PC-3 (cell line): ENCODE data around the gene LIF. TPM values are rescaled to one million over a fixed set of nuclear protein-coding genes. Genes with fewer than 3 reads are reported as not detected.

Experiments
- ATAC-seq: fragments of 200-7000 bp; cut with Tn5 transposase; 2 replicates; pipeline ENCODE4 v1.9.1; 2020; ENCODE audit warnings: mild to moderate bottlenecking, moderate library complexity
- BruUV-seq: library from RNA; stranded (reverse); fragments of 400-500 nt; replicated peaks from 2 replicates; lab custom pipeline; 2021; lab: Mats Ljungman, UMichigan
- CTCF ChIA-PET: fragments of 300-600 bp; sonication (Branson Sonifier 250); formaldehyde crosslinking; loops from one replicate; lab custom pipeline; 2022; ENCODE audit warnings: antibody characterized with exemption; lab: Charles Lee
- POLR2A ChIA-PET: fragments of 300-600 bp; sonication (Branson Sonifier 250); formaldehyde crosslinking; loops from one replicate; lab custom pipeline; 2022; ENCODE audit warnings: antibody characterized with exemption; ENCODE audit not compliant: unreplicated experiment; lab: Charles Lee
- DNase-seq: peaks from one replicate; pipeline ENCODE4 v3.0.0-alpha.2; 2015
- H2AFZ ChIP-seq: fragments of 300-600 bp; sonication (generic); 2 replicates; pipeline ENCODE4 v1.6.0; 2016; ENCODE audit warnings: antibody characterized with exemption, low read length
- H3F3A ChIP-seq: fragments of 300-600 bp; sonication (generic); one replicate; pipeline ENCODE4 v1.6.0; 2017; ENCODE audit warnings: antibody characterized with exemption, low read length, control low read depth, mild to moderate bottlenecking; ENCODE audit not compliant: unreplicated experiment
- H3K27ac ChIP-seq: fragments of 300-600 bp; sonication (generic); 2 replicates; pipeline ENCODE4 v1.5.1; 2016; ENCODE audit warnings: mild to moderate bottlenecking, low read length
- H3K27me3 ChIP-seq: fragments of 300-600 bp; sonication (generic); 2 replicates; pipeline ENCODE4 v1.6.1; 2016; ENCODE audit warnings: low read length, mixed read lengths
- H3K36me3 ChIP-seq: fragments of 300-600 bp; sonication (generic); 2 replicates; pipeline ENCODE4 v1.6.1; 2016; ENCODE audit warnings: low read depth, mixed run types, low read length, mixed read lengths
- H3K4me1 ChIP-seq: fragments of 300-600 bp; sonication (generic); 2 replicates; pipeline ENCODE4 v1.5.1; 2016; ENCODE audit warnings: low read length; ENCODE audit not compliant: insufficient read depth
- H3K4me2 ChIP-seq: fragments of 300-600 bp; sonication (generic); 2 replicates; pipeline ENCODE4 v1.6.0; 2016; ENCODE audit warnings: low read length
- H3K4me3 ChIP-seq: fragments of 300-600 bp; sonication (generic); 2 replicates; pipeline ENCODE4 v1.5.1; 2016; ENCODE audit warnings: mild to moderate bottlenecking, low read length, mixed read lengths
- H3K79me2 ChIP-seq: fragments of 300-600 bp; sonication (generic); 2 replicates; pipeline ENCODE4 v1.6.1; 2017; ENCODE audit warnings: low read length, mixed read lengths
- H3K9ac ChIP-seq: fragments of 300-600 bp; sonication (generic); 2 replicates; pipeline ENCODE4 v1.6.0; 2016; ENCODE audit warnings: mild to moderate bottlenecking, low read length
- H3K9me2 ChIP-seq: fragments of 300-600 bp; sonication (generic); replicated peaks from 2 replicates; pipeline ENCODE4 v1.6.1; 2016; ENCODE audit warnings: mixed run types, low read length, mixed read lengths
- H3K9me3 ChIP-seq: fragments of 300-600 bp; sonication (generic); 2 replicates; pipeline ENCODE4 v1.6.1; 2016; ENCODE audit warnings: low read length, mixed read lengths
- H4K20me1 ChIP-seq: fragments of 300-600 bp; sonication (generic); 2 replicates; pipeline ENCODE4 v1.6.1; 2016; ENCODE audit warnings: low read length, mixed read lengths
- CTCF ChIP-seq: fragments of 300-600 bp; sonication (generic); conservative IDR thresholded peaks from 2 replicates; pipeline ENCODE4 v1.5.1; 2017; ENCODE audit warnings: antibody characterized with exemption, low read depth, mild to moderate bottlenecking, low read length
- EZH2 ChIP-seq: fragments of 300-600 bp; sonication (generic); IDR thresholded peaks from one replicate; pipeline ENCODE4 v1.6.1; 2017; ENCODE audit warnings: antibody characterized with exemption, mild to moderate bottlenecking, low read length; ENCODE audit not compliant: unreplicated experiment
- EZH2phosphoT487 ChIP-seq: fragments of 300-600 bp; sonication (generic); IDR thresholded peaks from 2 replicates; pipeline ENCODE4 v1.6.1; 2018; ENCODE audit warnings: mild to moderate bottlenecking, antibody characterized with exemption, low read length, borderline replicate concordance
- intact Hi-C: fragments of 100-400 bp; cut with micrococcal nuclease; formaldehyde crosslinking; loops from 2 replicates; pipeline ENCODE4 v1.9.0; 2023
- total RNA-seq: library from RNA; depleted of rRNA; stranded (reverse); fragments of >200 nt; gene quantifications from 2 replicates; pipeline ENCODE4 v1.2.3, GENCODE V29; 2014

LIF gene
- total RNA-seq, 1 experiment from 2014 or later: 64.1 TPM

- BruUV-seq: no TSS peak
- no peak overlapping the region for H2AFZ ChIP-seq
- POLR2A ChIA-PET: interaction anchor here (0.6 to 1.7 kb wide), 6 partner anchors 8 to 53 kb away, joined by 3 to 17 read pairs (median 4); no protein-coding TSS in a partner anchor
- peak overlapping the region; percentile 99 for H3K27ac ChIP-seq
- no peak overlapping the region for H3K4me3 ChIP-seq
- CTCF ChIA-PET: no interaction called here
- H3K27me3 ChIP-seq: no peaks in the 10 kb centered on the region
- H4K20me1 ChIP-seq: no peaks in the 10 kb centered on the region
- ATAC-seq (no peak), DNase-seq (no peak)
- no peaks in the 10 kb centered on the region for H3K9me2 ChIP-seq
- H3K9me3 ChIP-seq: peaks cover under 1% of the 10 kb centered on the region; the same call in 1 of the 2 replicates
- H3K9ac ChIP-seq: peak overlapping the region; percentile 92
- H3K4me1 ChIP-seq: peaks cover 53% of the 10 kb centered on the region
- no peaks in the 10 kb centered on the region for H3K79me2 ChIP-seq
- intact Hi-C loops: loop anchor here (1.0 to 2.0 kb wide), 3 partner anchors 8 to 56 kb away; no protein-coding TSS in a partner anchor
- no peaks in the 10 kb centered on the region for H3K36me3 ChIP-seq
- TF ChIP-seq CTCF: no peak
- TF ChIP-seq EZH2phosphoT487: no peak
- TF ChIP-seq EZH2: no peak
- peaks cover 23% of the 10 kb centered on the region for H3F3A ChIP-seq
- H3K4me2 ChIP-seq: peak overlapping the region; percentile 46
These were observed 49.7 kb downstream of the LIF start for GRCh38 chr22:30196880-30197336.

GRCh38 chr22:30196141-30196879 lies 50.2 kb downstream of the LIF start:
- peaks cover 25% of the 10 kb centered on the region for H3F3A ChIP-seq
- H3K9ac ChIP-seq: peak overlapping the region; percentile 92
- H3K27ac ChIP-seq: peak overlapping the region; percentile 99
- H3K4me1 ChIP-seq: peaks cover 56% of the 10 kb centered on the region
- H3K79me2 ChIP-seq: no peaks in the 10 kb centered on the region
- H4K20me1 ChIP-seq: no peaks in the 10 kb centered on the region
- H3K36me3 ChIP-seq: no peaks in the 10 kb centered on the region
- POLR2A ChIA-PET: interaction anchor here (0.5 to 1.7 kb wide), 8 partner anchors 9 to 53 kb away, joined by 3 to 17 read pairs (median 5); no protein-coding TSS in a partner anchor
- no peaks in the 10 kb centered on the region for H3K9me2 ChIP-seq
- intact Hi-C loops: loop anchor here (1.0 to 2.0 kb wide), 3 partner anchors 9 to 57 kb away; no protein-coding TSS in a partner anchor
- CTCF ChIA-PET: interaction anchor here (0.5 kb wide), 1 partner anchor 84 kb away, joined by 3 read pairs; no protein-coding TSS in a partner anchor
- no peak overlapping the region for H3K4me3 ChIP-seq
- DNase-seq (peak; percentile 93), ATAC-seq (peak; percentile 69)
- H3K27me3 ChIP-seq: no peaks in the 10 kb centered on the region
- no peaks in the 10 kb centered on the region for H3K9me3 ChIP-seq
- H2AFZ ChIP-seq: no peak overlapping the region
- no peak for TF ChIP-seq CTCF
- TF ChIP-seq EZH2: no peak
- no peak for TF ChIP-seq EZH2phosphoT487
- H3K4me2 ChIP-seq: 0 out of 2 replicates have a peak overlapping the region, but pooled peaks have one; percentile 4
- no TSS peak for BruUV-seq
